OCI-LY1 (cell line): ENCODE measurements around the gene MIAT.

Experiments
- H2AFZ ChIP-seq: fragments of 200-600 bp; sonication (generic), shearing (Covaris generic); 2 replicates; pipeline ENCODE4 v1.6.0; 2014; ENCODE audit warnings: antibody characterized with exemption, mild to moderate bottlenecking, low read length
- H3F3A ChIP-seq: fragments of 200-600 bp; sonication (generic), shearing (Covaris generic); 2 replicates; pipeline ENCODE4 v1.6.0; 2014; ENCODE audit warnings: mild to moderate bottlenecking, antibody characterized with exemption, low read length, moderate library complexity; ENCODE audit not compliant: insufficient read depth
- H3K27ac ChIP-seq: fragments of 200-600 bp; sonication (generic); 2 replicates; pipeline ENCODE4 v1.5.1; 2014; ENCODE audit warnings: low read length, mixed run types, mild to moderate bottlenecking, low read depth; ENCODE audit not compliant: poor library complexity, severe bottlenecking
- H3K27me3 ChIP-seq: fragments of 200-600 bp; sonication (generic); 2 replicates; pipeline ENCODE4 v1.6.0; 2014; ENCODE audit warnings: antibody characterized with exemption, mild to moderate bottlenecking, low read length, moderate library complexity; ENCODE audit not compliant: insufficient read depth
- H3K36me3 ChIP-seq: fragments of 200-600 bp; sonication (generic); 2 replicates; pipeline ENCODE4 v1.6.1; 2014; ENCODE audit warnings: mild to moderate bottlenecking, antibody characterized with exemption, low read length, moderate library complexity, mixed read lengths; ENCODE audit not compliant: insufficient read depth
- H3K4me1 ChIP-seq: fragments of 200-600 bp; sonication (generic); 2 replicates; pipeline ENCODE4 v1.5.1; 2014; ENCODE audit warnings: mild to moderate bottlenecking, low read length, moderate library complexity; ENCODE audit not compliant: insufficient read depth, severe bottlenecking
- H3K4me2 ChIP-seq: fragments of 200-600 bp; sonication (generic), shearing (Covaris generic); 2 replicates; pipeline ENCODE4 v1.6.1; 2014; ENCODE audit warnings: low read length
- H3K4me3 ChIP-seq: fragments of 200-600 bp; sonication (generic); 2 replicates; pipeline ENCODE4 v1.5.1; 2014; ENCODE audit warnings: low read length, low read depth, mild to moderate bottlenecking, mixed read lengths; ENCODE audit not compliant: poor library complexity, severe bottlenecking
- H3K79me2 ChIP-seq: fragments of 200-600 bp; shearing (Covaris generic); 2 replicates; pipeline ENCODE4 v1.6.1; 2016; ENCODE audit warnings: mixed run types, low read length, mixed read lengths; ENCODE audit not compliant: insufficient read depth
- H3K9ac ChIP-seq: fragments of 200-600 bp; sonication (generic), shearing (Covaris generic); 2 replicates; pipeline ENCODE4 v1.6.1; 2014; ENCODE audit warnings: mild to moderate bottlenecking, low read length, mixed read lengths
- H3K9me2 ChIP-seq: fragments of 200-600 bp; sonication (generic), shearing (Covaris generic); 2 replicates; pipeline ENCODE4 v1.6.1; 2014; ENCODE audit warnings: low read depth, mild to moderate bottlenecking, low read length, mixed read lengths
- H3K9me3 ChIP-seq: fragments of 200-600 bp; shearing (Covaris generic); 2 replicates; pipeline ENCODE4 v1.6.1; 2014; ENCODE audit warnings: low read length, mixed read lengths
- H4K20me1 ChIP-seq: fragments of 200-600 bp; sonication (generic), shearing (Covaris generic); 2 replicates; pipeline ENCODE4 v1.6.0; 2016; ENCODE audit warnings: mild to moderate bottlenecking, low read length; ENCODE audit not compliant: insufficient read depth
- CTCF ChIP-seq: fragments of 200-600 bp; sonication (generic), shearing (Covaris generic); IDR thresholded peaks from 2 replicates; pipeline ENCODE4 v1.5.1; 2017; ENCODE audit warnings: mild to moderate bottlenecking, antibody characterized with exemption, low read length, moderate library complexity, mixed read lengths
- EZH2 ChIP-seq: fragments of 200-600 bp; sonication (generic), shearing (Covaris generic); IDR thresholded peaks from 2 replicates; pipeline ENCODE4 v1.8.0; 2017; ENCODE audit warnings: borderline replicate concordance, mixed run types, mild to moderate bottlenecking, antibody characterized with exemption, low read length, moderate library complexity, mixed read lengths

Gene MIAT

DNA sequence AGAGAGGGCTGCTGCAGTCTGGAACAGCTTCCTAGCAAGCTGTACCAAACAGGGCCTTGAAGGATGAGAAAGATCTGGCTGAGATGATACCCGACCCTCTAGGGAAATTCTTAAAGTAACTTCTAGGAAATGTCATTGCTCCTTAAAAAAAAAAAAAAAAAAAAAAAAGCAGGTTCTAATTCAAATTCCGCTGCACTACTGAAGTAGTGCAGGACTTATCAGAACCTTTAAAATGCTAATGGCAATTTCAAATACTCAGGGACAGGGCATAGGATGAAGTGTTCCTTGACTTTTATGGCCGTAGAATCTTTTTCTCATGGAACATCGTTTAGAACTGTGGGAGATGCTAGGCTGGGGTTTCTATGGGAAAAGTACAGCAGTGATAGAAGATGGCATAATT is 13.1 kb downstream of the MIAT start:
- Histone ChIP-seq H4K20me1 (no peaks in the 10 kb centered on the region), H3K27ac (peak overlapping the region; percentile 98), H3K9ac (peak overlapping the region; percentile 89; the same call in 1 of the 2 replicates), H3K4me2 (peak overlapping the region; percentile 94), H3K9me3 (no peaks in the 10 kb centered on the region), H3K4me3 (no peak overlapping the region), H3K36me3 (no peaks in the 10 kb centered on the region), H3K27me3 (no peaks in the 10 kb centered on the region), H3K79me2 (peaks cover 17% of the 10 kb centered on the region), H3F3A (peaks cover 15% of the 10 kb centered on the region), H3K9me2 (no peaks in the 10 kb centered on the region), H3K4me1 (peaks cover 50% of the 10 kb centered on the region), H2AFZ (no peak overlapping the region)
- TF ChIP-seq CTCF (no peak), EZH2 (no peak)

- H4K20me1 ChIP-seq = no peaks in the 10 kb centered on the region
- TF ChIP-seq EZH2 (no peak), CTCF (no peak)
- peak overlapping the region; percentile 94 for H3K4me2 ChIP-seq
- H3K27me3 ChIP-seq = no peaks in the 10 kb centered on the region
- peak overlapping the region; percentile 98 for H3K27ac ChIP-seq
- peak overlapping the region; percentile 81 for H3K4me3 ChIP-seq
- no peak overlapping the region for H2AFZ ChIP-seq
- peaks cover 15% of the 10 kb centered on the region for H3F3A ChIP-seq
- no peaks in the 10 kb centered on the region for H3K9me3 ChIP-seq
- peaks cover 49% of the 10 kb centered on the region for H3K4me1 ChIP-seq
- no peaks in the 10 kb centered on the region for H3K9me2 ChIP-seq
- H3K36me3 ChIP-seq = no peaks in the 10 kb centered on the region
- peaks cover 20% of the 10 kb centered on the region for H3K79me2 ChIP-seq
- peak overlapping the region; percentile 89 for H3K9ac ChIP-seq
These were observed 14.1 kb downstream of the MIAT start for GRCh38 chr22:26671317-26672059.

DNA sequence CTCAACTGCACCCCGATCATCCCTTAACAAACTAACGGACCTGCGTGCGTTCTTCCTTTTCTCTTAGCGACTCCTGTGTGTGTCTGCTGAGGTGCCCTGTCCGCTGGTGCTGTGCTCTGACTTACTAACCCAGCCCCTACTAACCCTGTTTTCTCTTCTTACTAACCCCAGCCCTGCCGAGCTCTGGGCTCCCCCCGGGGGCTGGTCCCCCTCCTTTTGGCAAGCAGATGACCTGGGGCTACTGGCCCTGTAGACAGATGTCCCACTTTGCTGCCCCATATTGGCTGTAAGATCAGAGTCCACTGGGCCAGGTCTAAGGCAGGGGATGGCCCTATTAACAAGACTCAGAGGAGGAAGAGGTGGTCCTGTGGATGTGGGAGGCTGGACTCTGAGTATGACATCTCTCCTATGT is 14.7 kb downstream of the MIAT start:
- no peak for TF ChIP-seq CTCF
- H3K4me3 ChIP-seq = peak overlapping the region; percentile 81
- no peaks in the 10 kb centered on the region for H3K9me3 ChIP-seq
- peaks cover 20% of the 10 kb centered on the region for H3K79me2 ChIP-seq
- H3K27ac ChIP-seq = peak overlapping the region; percentile 98
- peak overlapping the region; percentile 89 for H3K9ac ChIP-seq
- no peak overlapping the region for H2AFZ ChIP-seq
- H3K36me3 ChIP-seq = no peaks in the 10 kb centered on the region
- H4K20me1 ChIP-seq = no peaks in the 10 kb centered on the region
- H3K4me1 ChIP-seq = peaks cover 49% of the 10 kb centered on the region
- H3K27me3 ChIP-seq = no peaks in the 10 kb centered on the region
- peak overlapping the region; percentile 94 for H3K4me2 ChIP-seq
- H3F3A ChIP-seq = peaks cover 15% of the 10 kb centered on the region
- H3K9me2 ChIP-seq = no peaks in the 10 kb centered on the region
